Measurements from ENCODE around the gene P2RX6.
"Not testable (repeated sequence)": the region's sequence is repeated elsewhere in the genome, so short reads cannot be mapped to it uniquely, and the experiment has no call there.

Gene P2RX6

DNA sequence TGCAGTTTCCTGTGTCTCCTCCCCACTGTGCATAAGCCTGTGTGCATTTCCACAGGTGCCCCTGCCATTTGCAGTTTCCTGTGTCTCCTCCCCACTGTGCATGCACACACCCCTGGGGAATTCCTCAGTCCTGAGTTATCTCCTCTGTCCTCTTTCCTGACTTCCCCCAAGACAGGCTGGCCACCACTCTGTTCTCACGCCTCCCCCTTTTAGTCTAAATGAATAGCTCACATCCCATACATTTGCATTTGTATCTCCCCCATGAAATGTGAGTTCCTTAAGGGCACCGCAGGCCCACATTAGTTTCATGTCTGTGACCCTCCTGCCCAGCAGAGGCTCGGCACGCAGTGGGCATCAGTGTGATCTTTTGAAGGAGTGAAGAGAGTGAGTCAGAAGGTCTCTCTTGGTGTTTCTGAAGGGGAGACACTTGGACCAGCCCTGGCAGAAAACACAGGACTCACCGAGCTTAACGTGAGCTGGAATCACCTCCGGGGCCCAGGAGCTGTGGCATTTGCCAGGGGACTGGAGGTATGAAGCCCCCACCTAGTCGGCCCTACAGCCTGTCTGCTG lies 37.0 kb downstream of the P2RX6 start:
- Histone ChIP-seq H3K9me3 (ENCODE audit: control insufficient read depth, insufficient read depth, low read length) (no peaks in the 10 kb centered on the region), H3K4me3 (ENCODE audit: low read depth, low read length) (no peak overlapping the region), H3K9ac (ENCODE audit: low read depth, low read length) (no peak overlapping the region), H3K4me1 (ENCODE audit: control insufficient read depth, insufficient read depth, low read length) (peaks cover 9% of the 10 kb centered on the region), H3K27ac (ENCODE audit: low read depth, low read length) (peak overlapping the region; percentile 38), H3K27me3 (ENCODE audit: control insufficient read depth, insufficient read depth, low read length) (no peaks in the 10 kb centered on the region), H3K36me3 (ENCODE audit: control insufficient read depth, insufficient read depth, low read length) (no peaks in the 10 kb centered on the region)

DNA sequence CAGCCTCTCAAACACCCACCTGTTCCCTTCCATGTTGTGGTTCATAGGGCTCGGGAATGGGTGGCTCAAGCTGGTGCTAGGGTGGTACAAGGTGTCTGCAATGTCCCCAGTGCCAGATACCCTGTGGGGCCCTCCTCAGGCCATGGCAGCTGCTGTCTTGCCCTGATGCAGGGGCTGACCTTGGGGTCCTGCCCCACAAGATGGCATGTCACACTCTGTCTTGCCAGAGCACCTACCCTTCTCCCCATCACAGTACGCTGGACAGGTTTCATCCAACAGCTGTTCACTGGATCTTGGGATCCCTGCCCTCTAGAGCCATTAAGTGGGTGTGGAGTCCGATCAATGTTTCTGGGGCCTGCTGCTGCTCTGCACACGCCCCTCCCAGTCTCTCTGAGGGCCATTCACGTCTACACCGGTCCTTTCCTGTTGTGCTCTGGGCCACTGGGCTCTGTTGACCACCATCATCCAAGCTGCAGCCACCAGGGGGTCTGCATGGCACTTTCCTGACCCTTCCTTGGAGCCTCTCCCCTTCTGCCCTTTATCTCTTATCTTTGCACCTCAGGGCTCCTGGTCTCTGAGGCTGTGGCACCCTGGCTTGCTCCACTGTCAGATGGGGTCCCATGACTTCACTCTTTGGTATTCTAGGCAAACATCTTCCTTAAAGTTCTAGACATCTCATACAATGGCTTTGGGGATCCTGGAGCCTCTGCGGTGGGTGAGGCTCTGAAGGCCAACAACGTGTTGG lies 37.9 kb downstream of the P2RX6 start:
- Histone ChIP-seq H3K4me3 (ENCODE audit: low read depth, low read length) (no peak overlapping the region), H3K27me3 (ENCODE audit: control insufficient read depth, insufficient read depth, low read length) (no peaks in the 10 kb centered on the region), H3K9me3 (ENCODE audit: control insufficient read depth, insufficient read depth, low read length) (no peaks in the 10 kb centered on the region), H3K4me1 (ENCODE audit: control insufficient read depth, insufficient read depth, low read length) (peaks cover 9% of the 10 kb centered on the region), H3K9ac (ENCODE audit: low read depth, low read length) (no peak overlapping the region), H3K27ac (ENCODE audit: low read depth, low read length) (no peak overlapping the region), H3K36me3 (ENCODE audit: control insufficient read depth, insufficient read depth, low read length) (no peaks in the 10 kb centered on the region)

DNA sequence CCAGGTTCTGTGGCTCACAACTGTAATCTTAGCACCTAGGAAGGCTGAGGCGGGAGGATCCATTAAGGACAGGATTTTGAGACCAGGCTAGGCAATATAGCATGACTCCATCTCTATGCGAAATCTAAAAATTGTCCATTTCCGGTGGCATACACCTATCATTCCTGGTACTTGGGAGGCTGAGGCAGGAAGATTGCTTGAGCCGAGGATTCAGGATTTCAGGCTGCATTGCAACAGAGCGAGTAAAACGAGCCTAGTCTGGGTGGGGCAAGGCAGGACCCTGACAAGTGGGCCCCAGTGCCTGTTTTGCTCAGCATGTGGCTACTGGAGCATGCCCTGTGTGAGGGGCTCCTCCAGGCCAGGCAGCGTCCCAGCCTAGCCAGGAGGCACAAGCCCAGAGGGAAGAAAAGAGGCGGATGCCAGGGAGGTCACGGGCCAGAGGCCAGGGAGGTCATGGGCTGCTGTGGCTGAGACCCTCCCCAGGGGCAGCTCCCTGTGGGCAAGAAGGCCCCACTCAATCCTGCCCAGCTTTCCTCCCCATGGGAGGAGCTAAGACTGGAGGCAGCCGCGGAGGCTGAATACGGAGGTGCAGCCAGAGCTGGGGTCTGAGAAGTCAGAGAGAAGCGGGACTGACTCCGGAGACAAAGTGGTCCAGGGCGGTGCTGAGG lies 39.2 kb downstream of the P2RX6 start:
- H3K36me3 ChIP-seq (ENCODE audit: control insufficient read depth, insufficient read depth, low read length): no peaks in the 10 kb centered on the region
- H3K4me3 ChIP-seq (ENCODE audit: low read depth, low read length): no peak overlapping the region
- no peaks in the 10 kb centered on the region for H3K9me3 ChIP-seq (ENCODE audit: control insufficient read depth, insufficient read depth, low read length)
- peaks cover 9% of the 10 kb centered on the region for H3K4me1 ChIP-seq (ENCODE audit: control insufficient read depth, insufficient read depth, low read length)
- no peaks in the 10 kb centered on the region for H3K27me3 ChIP-seq (ENCODE audit: control insufficient read depth, insufficient read depth, low read length)
- no peak overlapping the region for H3K9ac ChIP-seq (ENCODE audit: low read depth, low read length)
- no peak overlapping the region for H3K27ac ChIP-seq (ENCODE audit: low read depth, low read length)

DNA sequence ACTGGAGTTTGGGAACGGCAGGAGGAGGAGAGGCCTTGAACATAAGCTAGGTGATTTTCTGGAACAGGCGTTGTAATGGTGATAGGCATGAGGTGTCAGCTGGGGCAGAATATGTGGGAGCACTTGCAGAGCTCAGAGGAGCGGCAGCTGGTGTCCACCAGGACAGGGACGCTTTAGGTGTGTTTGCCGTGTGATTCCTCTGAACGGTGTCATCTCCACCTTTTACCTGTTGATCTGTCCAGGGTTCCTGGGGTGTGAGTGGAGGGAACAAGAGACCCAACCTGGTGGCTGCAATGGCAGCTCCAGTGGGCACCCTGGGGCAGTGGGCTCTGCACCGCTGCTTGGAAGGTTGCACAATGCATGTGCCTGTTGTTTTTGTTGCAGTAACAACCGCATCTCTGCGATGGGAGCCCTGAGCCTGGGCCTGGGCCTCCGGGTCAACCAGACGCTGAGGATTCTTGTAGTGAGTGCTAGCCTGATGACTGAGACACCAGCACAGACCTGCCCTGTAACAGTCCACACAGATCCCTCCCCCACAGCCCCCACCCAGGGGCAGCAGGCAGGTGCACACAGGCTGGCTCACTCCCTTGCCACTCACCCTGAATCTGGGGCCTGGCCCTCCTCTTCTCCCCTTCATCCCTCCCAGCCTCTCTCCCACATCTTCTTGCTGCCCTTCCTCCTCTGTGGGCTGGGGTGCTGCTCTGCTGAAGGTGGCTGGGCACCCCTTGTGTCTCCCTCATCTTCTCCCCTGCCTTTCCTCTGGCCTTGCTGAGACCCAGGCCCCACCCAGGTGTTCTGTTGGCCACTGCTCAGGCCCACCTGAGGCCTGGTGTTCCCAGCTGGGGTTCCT lies 40.0 kb downstream of the P2RX6 start:
- no peaks in the 10 kb centered on the region for H3K36me3 ChIP-seq (ENCODE audit: control insufficient read depth, insufficient read depth, low read length)
- peaks cover 9% of the 10 kb centered on the region for H3K4me1 ChIP-seq (ENCODE audit: control insufficient read depth, insufficient read depth, low read length)
- no peak overlapping the region for H3K9ac ChIP-seq (ENCODE audit: low read depth, low read length)
- no peak overlapping the region for H3K27ac ChIP-seq (ENCODE audit: low read depth, low read length)
- H3K9me3 ChIP-seq (ENCODE audit: control insufficient read depth, insufficient read depth, low read length): no peaks in the 10 kb centered on the region
- H3K4me3 ChIP-seq (ENCODE audit: low read depth, low read length): no peak overlapping the region
- H3K27me3 ChIP-seq (ENCODE audit: control insufficient read depth, insufficient read depth, low read length): no peaks in the 10 kb centered on the region

DNA sequence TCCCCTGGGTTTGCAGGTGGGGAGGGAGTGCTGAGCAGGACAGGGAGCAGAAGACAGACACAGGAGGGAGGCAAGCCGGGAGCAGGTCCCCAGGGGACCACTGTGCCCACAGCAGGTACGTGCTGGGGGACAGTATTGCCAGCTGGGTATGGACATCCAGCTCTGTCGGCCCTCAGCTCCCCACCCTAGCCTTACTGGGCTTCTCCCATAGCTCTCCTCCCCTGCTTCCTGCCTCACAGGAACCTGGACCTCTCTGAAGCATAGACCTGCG lies 40.5 kb downstream of the P2RX6 start:
- Histone ChIP-seq H3K4me3 (ENCODE audit: low read depth, low read length) (no peak overlapping the region), H3K4me1 (ENCODE audit: control insufficient read depth, insufficient read depth, low read length) (peaks cover 9% of the 10 kb centered on the region), H3K9me3 (ENCODE audit: control insufficient read depth, insufficient read depth, low read length) (no peaks in the 10 kb centered on the region), H3K27ac (ENCODE audit: low read depth, low read length) (no peak overlapping the region), H3K36me3 (ENCODE audit: control insufficient read depth, insufficient read depth, low read length) (no peaks in the 10 kb centered on the region), H3K9ac (ENCODE audit: low read depth, low read length) (no peak overlapping the region), H3K27me3 (ENCODE audit: control insufficient read depth, insufficient read depth, low read length) (no peaks in the 10 kb centered on the region)

DNA sequence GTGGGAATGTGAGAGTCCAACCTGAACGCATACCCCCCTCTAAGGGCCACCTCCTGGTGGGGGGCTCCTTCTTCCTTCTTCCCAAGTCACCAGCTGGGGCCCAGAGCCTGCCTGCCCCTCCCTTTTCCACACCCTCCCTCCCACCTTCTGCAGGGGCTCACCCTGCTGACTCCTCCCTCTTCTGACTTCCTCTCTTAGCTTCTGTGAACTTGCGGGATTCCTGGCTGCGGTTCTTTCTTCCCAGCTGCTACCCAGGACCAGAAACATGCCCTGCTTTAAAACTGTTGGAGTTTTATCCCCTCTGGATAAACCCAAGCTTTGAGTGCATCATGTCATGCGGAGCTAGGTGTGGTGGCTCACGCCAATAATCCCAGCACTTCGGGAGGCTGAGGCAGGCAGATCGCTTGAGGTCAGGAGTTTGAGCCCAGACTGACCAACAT lies 40.9 kb downstream of the P2RX6 start:
- H3K27me3 ChIP-seq (ENCODE audit: control insufficient read depth, insufficient read depth, low read length): no peaks in the 10 kb centered on the region
- no peaks in the 10 kb centered on the region for H3K9me3 ChIP-seq (ENCODE audit: control insufficient read depth, insufficient read depth, low read length)
- H3K4me1 ChIP-seq (ENCODE audit: control insufficient read depth, insufficient read depth, low read length): peaks cover 9% of the 10 kb centered on the region
- no peak overlapping the region for H3K27ac ChIP-seq (ENCODE audit: low read depth, low read length)
- H3K4me3 ChIP-seq (ENCODE audit: low read depth, low read length): no peak overlapping the region
- no peak overlapping the region for H3K9ac ChIP-seq (ENCODE audit: low read depth, low read length)
- no peaks in the 10 kb centered on the region for H3K36me3 ChIP-seq (ENCODE audit: control insufficient read depth, insufficient read depth, low read length)

DNA sequence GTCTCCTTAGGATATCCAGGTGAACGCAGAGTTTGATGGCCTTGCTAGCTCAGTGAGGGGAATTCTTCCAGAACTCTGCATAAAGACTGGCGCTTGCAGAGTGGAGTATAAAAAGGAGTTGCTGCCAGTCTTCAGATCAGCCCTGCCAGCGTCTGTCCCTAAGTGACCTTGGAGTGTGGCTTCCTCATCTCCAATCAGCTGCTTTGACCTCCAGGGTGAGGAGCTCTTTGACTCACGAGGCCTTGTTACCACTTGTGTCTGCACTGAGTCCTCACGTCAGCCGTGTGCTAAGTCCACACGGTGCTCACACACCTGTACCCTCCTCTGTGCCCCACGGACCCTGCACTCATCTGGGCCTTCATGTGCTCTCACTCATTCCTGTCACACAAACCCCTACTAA lies 45.4 kb downstream of the P2RX6 start:
- not testable (repeated sequence) for H3K4me1 ChIP-seq (ENCODE audit: control insufficient read depth, insufficient read depth, low read length); H3K27me3 ChIP-seq (ENCODE audit: control insufficient read depth, insufficient read depth, low read length); H3K4me3 ChIP-seq (ENCODE audit: low read depth, low read length); H3K36me3 ChIP-seq (ENCODE audit: control insufficient read depth, insufficient read depth, low read length); H3K9ac ChIP-seq (ENCODE audit: low read depth, low read length); H3K27ac ChIP-seq (ENCODE audit: low read depth, low read length); H3K9me3 ChIP-seq (ENCODE audit: control insufficient read depth, insufficient read depth, low read length)

DNA sequence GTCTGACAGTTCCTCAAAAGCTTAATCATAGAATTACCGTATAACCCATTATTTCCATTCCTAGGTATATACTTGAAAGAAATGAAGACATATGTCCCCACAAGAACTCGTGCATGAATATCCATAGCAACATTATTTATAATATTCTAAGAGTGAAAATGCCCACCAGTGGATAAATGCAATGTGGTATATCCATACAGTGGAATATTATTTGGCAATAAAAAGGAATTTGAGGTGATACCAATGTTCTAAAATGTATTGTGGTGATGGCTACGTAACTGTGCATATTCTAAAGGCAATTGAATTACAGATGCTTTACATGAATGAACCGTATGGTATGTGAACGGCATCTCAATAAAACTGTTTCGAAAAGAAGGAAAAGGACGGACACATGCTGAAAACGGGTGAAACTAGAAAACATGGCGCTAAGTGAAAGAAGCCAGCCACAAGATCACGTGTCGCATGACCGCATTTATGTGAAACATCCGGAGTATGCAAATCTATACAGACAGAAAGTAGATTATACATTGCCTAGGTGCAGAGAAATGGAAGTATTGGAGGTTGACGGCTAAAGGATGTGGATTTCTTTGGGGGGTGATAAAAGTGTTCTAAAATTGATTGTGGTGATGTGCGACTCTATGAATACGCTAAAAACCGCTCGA lies 46.8 kb downstream of the P2RX6 start:
- H3K27me3 ChIP-seq (ENCODE audit: control insufficient read depth, insufficient read depth, low read length); H3K36me3 ChIP-seq (ENCODE audit: control insufficient read depth, insufficient read depth, low read length): not testable (repeated sequence)

DNA sequence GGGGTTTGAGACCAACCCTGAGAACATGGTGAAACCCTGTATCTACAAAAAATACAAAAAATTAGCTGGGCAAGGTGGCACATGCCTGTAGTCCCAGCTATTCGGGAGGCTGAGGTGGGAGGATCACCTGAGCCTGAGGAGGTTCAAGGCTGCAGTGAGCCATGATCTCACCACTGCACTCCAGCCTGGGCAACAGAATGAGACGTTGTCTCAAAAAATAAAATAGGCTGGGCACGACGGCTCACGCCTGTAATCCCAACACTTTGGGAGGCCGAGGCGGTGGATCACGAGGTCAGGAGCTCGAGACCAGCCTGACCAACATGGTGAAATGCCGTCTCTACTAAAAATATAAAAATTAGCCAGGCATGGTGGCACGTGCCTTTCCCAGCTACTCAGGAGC lies 49.5 kb downstream of the P2RX6 start:
- not testable (repeated sequence) for H3K9me3 ChIP-seq (ENCODE audit: control insufficient read depth, insufficient read depth, low read length); H3K4me1 ChIP-seq (ENCODE audit: control insufficient read depth, insufficient read depth, low read length)

More for the DNA sequence above, 46.8 kb downstream of the P2RX6 start:
- H3K27ac ChIP-seq (ENCODE audit: low read depth, low read length); H3K9me3 ChIP-seq (ENCODE audit: control insufficient read depth, insufficient read depth, low read length); H3K4me3 ChIP-seq (ENCODE audit: low read depth, low read length); H3K4me1 ChIP-seq (ENCODE audit: control insufficient read depth, insufficient read depth, low read length); H3K9ac ChIP-seq (ENCODE audit: low read depth, low read length): not testable (repeated sequence)

DNA sequence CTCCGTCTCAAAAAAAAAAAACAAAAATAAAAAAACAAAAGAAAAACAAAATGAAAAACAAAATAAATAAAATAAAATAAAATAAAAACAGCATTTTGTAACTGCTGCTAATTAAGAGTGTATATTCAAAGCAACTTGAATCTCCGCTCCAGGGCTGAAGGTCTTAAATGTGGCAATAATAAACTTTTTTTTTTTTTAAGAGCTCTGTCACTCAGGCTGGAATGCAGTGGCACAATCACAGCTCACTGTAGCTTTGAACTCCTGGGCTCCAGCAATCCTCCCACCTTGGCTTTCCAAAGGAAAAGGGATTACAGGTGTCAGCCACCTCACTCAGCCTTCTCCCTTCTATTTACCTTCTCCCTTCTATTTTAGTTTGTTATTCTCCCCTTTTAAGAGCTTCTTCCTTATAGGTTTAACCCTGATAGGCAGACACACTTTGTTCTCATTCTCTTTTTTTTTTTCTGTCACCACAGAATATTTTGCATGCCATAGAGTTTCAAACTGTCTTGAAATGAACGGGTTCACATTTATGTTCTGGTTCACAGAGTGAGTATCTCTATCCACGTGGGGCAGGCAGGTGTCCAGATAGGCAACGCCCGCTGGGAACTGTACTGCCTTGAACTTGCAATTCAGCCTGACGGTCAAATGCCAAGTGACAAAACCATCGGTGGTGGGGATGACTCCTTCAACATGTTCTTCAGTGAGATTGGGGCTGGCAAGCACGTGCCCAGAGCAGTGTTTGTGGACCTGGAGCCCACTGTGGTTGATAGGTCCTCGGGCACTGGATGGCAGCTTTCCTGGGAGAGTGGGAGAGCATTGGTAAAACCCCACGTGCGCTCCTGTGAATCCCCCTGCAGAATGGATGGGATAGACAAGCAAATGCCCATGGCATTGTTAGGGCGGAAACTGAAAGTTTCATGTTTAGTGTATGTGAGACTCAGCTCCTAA lies 50.2 kb downstream of the P2RX6 start:
- H3K4me3 ChIP-seq (ENCODE audit: low read depth, low read length): no peak overlapping the region

More for the DNA sequence above, 49.5 kb downstream of the P2RX6 start:
- H3K36me3 ChIP-seq (ENCODE audit: control insufficient read depth, insufficient read depth, low read length); H3K27me3 ChIP-seq (ENCODE audit: control insufficient read depth, insufficient read depth, low read length); H3K27ac ChIP-seq (ENCODE audit: low read depth, low read length); H3K4me3 ChIP-seq (ENCODE audit: low read depth, low read length); H3K9ac ChIP-seq (ENCODE audit: low read depth, low read length): not testable (repeated sequence)

More for the DNA sequence above, 50.2 kb downstream of the P2RX6 start:
- no peaks in the 10 kb centered on the region for H3K36me3 ChIP-seq (ENCODE audit: control insufficient read depth, insufficient read depth, low read length)
- H3K27me3 ChIP-seq (ENCODE audit: control insufficient read depth, insufficient read depth, low read length): no peaks in the 10 kb centered on the region
- no peak overlapping the region for H3K9ac ChIP-seq (ENCODE audit: low read depth, low read length)
- H3K27ac ChIP-seq (ENCODE audit: low read depth, low read length): no peak overlapping the region
- H3K4me1 ChIP-seq (ENCODE audit: control insufficient read depth, insufficient read depth, low read length): no peaks in the 10 kb centered on the region
- H3K9me3 ChIP-seq (ENCODE audit: control insufficient read depth, insufficient read depth, low read length): no peaks in the 10 kb centered on the region
